ENCODE results near the gene FHIT. TPM values are rescaled to one million over a fixed set of nuclear protein-coding genes. Genes with fewer than 3 reads are reported as not detected.
A peak's percentile ranks its signal among the peaks of the same experiment; 100 is the strongest.

Gene FHIT
- total and polyA plus RNA-seq, 2 of the 4 experiments (the other 2 are of a cell fraction): 0.07 TPM; not detected in 1

DNA sequence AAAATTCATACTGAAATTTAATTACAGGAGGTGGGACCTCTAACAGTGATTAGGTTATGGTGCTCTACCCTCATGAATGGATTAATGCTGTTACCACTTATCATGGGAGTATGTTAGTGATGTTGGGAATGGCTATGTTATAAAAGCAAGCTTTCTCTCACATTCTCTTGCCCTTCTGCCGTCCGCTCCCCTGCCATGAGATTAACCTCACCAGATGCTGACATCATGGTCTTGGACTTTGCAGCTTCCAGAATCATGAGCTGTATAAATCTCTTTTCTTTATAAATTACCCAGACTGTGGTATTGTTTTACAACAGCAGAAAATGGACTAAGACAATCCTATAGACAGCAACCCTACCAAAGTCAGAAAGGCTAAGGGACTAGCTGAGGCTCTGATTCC is 884.8 kb downstream of the FHIT start:
- Histone ChIP-seq H3K23ac (ENCODE audit: low read depth, low read length) (no peak overlapping the region), H3K79me1 (ENCODE audit: low read depth in 1 of 2, low read length in 2 of 2) (no peaks in the 10 kb centered on the region), H3K9me3 (ENCODE audit: control insufficient read depth, insufficient read depth, low read length) (no peaks in the 10 kb centered on the region), H4K91ac (ENCODE audit: insufficient read depth, low read depth, low read length) (no peak overlapping the region), H2BK5ac (ENCODE audit: low read depth, low read length, poor library complexity, severe bottlenecking) (no peak overlapping the region), H4K5ac (ENCODE audit: low read depth, low read length) (no peak overlapping the region), H3K36me3 (ENCODE audit: control insufficient read depth, insufficient read depth, low read length) (no peaks in the 10 kb centered on the region), H3K4ac (ENCODE audit: low read depth, low read length) (no peak overlapping the region), H3K4me2 (ENCODE audit: low read depth, low read length) (no peak overlapping the region), H2BK15ac (ENCODE audit: low read depth, low read length) (no peak overlapping the region), H2AK9ac (replicated peaks; ENCODE audit: low read depth, low read length, poor library complexity) (no peak overlapping the region), H3K14ac (replicated peaks; ENCODE audit: low read depth, low read length) (no peak overlapping the region), H3K27me3 (ENCODE audit: control insufficient read depth, insufficient read depth, low read length) (peaks cover 16% of the 10 kb centered on the region), H2AFZ (replicated peaks; ENCODE audit: low read length, poor library complexity) (no peak overlapping the region), H2BK20ac (ENCODE audit: low read depth, low read length) (no peak overlapping the region), H3K9ac (ENCODE audit: low read depth, low read length) (no peak overlapping the region), H2BK120ac (ENCODE audit: low read depth, low read length) (no peak overlapping the region), H3K4me1 (ENCODE audit: control insufficient read depth, insufficient read depth, low read length) (peaks cover 5% of the 10 kb centered on the region), H3K27ac (ENCODE audit: insufficient read depth, low read length) (no peak overlapping the region), H4K8ac (ENCODE audit: low read depth in 2 of 2, low read length in 2 of 2) (no peak overlapping the region), H4K20me1 (ENCODE audit: insufficient read depth, low read length) (no peaks in the 10 kb centered on the region), H3K9me1 (ENCODE audit: insufficient read depth, low read length) (no peaks in the 10 kb centered on the region), H2AK5ac (ENCODE audit: low read depth, low read length) (no peak overlapping the region), H3K4me3 (ENCODE audit: insufficient read depth, low read depth, low read length) (no peak overlapping the region), H3K18ac (ENCODE audit: low read depth, low read length) (no peak overlapping the region), H3K56ac (ENCODE audit: extremely low read depth, insufficient read depth, low read length) (no peak overlapping the region)
- no peak for TF ChIP-seq CEBPB (IDR thresholded peaks at IDR 0.05; ENCODE audit: low read depth, low read length)
- no peak for TF ChIP-seq CHD1 (IDR thresholded peaks at IDR 0.05; ENCODE audit: low read depth, low read length)
- no peak for TF ChIP-seq POLR2A (IDR thresholded peaks at IDR 0.05; ENCODE audit: low read depth, low read length)
- no peak for TF ChIP-seq ELK1 (IDR thresholded peaks at IDR 0.05; ENCODE audit: borderline replicate concordance, low read depth, low read length)
- TF ChIP-seq RAD21 (IDR thresholded peaks at IDR 0.05; ENCODE audit: low read length): no peak
- TF ChIP-seq MAZ (IDR thresholded peaks at IDR 0.05; ENCODE audit: borderline replicate concordance, low read depth, low read length): no peak
- TF ChIP-seq FOS (IDR thresholded peaks at IDR 0.05; ENCODE audit: low read depth, low read length): no peak
- TF ChIP-seq USF2 (IDR thresholded peaks at IDR 0.05; ENCODE audit: low read depth, low read length): no peak
- TF ChIP-seq, protein P1, sequence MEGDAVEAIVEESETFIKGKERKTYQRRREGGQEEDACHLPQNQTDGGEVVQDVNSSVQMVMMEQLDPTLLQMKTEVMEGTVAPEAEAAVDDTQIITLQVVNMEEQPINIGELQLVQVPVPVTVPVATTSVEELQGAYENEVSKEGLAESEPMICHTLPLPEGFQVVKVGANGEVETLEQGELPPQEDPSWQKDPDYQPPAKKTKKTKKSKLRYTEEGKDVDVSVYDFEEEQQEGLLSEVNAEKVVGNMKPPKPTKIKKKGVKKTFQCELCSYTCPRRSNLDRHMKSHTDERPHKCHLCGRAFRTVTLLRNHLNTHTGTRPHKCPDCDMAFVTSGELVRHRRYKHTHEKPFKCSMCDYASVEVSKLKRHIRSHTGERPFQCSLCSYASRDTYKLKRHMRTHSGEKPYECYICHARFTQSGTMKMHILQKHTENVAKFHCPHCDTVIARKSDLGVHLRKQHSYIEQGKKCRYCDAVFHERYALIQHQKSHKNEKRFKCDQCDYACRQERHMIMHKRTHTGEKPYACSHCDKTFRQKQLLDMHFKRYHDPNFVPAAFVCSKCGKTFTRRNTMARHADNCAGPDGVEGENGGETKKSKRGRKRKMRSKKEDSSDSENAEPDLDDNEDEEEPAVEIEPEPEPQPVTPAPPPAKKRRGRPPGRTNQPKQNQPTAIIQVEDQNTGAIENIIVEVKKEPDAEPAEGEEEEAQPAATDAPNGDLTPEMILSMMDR (conservative IDR thresholded peaks at IDR 0.05; ENCODE audit: low read depth, low read length): no peak
- no peak for TF ChIP-seq BHLHE40 (IDR thresholded peaks at IDR 0.05; ENCODE audit: low read depth, low read length)
- no peak for TF ChIP-seq MAFK (IDR thresholded peaks at IDR 0.05; ENCODE audit: low read depth, low read length)
- intact Hi-C loops (cut with micrococcal nuclease) (no loop called here), dilution Hi-C loops (cut with HindIII; ENCODE audit: low sequenced_read_pairs, unreplicated experiment) (no loop called here), in situ Hi-C loops (cut with MboI; ENCODE audit: low sequenced_read_pairs) (no loop called here)
- ChIA-PET CTCF (no interaction called here), POLR2A (ENCODE audit: unreplicated experiment) (interaction anchor here (0.5 kb wide), 1 partner anchor 16 kb away, joined by 3 read pairs; no protein-coding TSS in a partner anchor)
- ATAC-seq (ENCODE audit: low read depth) (no peak), DNase-seq (peak; percentile 17)
- no TSS peak for BruUV-seq (replicated peaks)
- no CpG with 5 or more reads among the region's 2 CpGs for WGBS, 2 experiments (ENCODE audit: extremely low coverage in 2 of 2, insufficient read length in 1 of 2)
